Mucosa of rectum (tissue), 2 donors: ENCODE data around the gene SRP14.
"Not testable (repeated sequence)": the region's sequence is repeated elsewhere in the genome, so short reads cannot be mapped to it uniquely, and the experiment has no call there.

Experiments used
- H3K27ac ChIP-seq, 2 donors: one replicate each; pipeline ENCODE4 v1.7.0; 2013; ENCODE audit warnings: inconsistent platforms in 2 of 2, low read depth in 2 of 2, low read length in 2 of 2
- H3K27me3 ChIP-seq, 2 donors: one replicate each; pipeline ENCODE4 v1.7.0; 2013; ENCODE audit warnings: low read length in 2 of 2; ENCODE audit not compliant: control insufficient read depth in 2 of 2, insufficient read depth in 2 of 2
- H3K36me3 ChIP-seq, 2 donors: one replicate each; pipeline ENCODE4 v1.7.0; 2013; ENCODE audit warnings: low read length in 2 of 2; ENCODE audit not compliant: control insufficient read depth in 2 of 2, insufficient read depth in 2 of 2
- H3K4me1 ChIP-seq, 2 donors: one replicate each; pipeline ENCODE4 v1.7.0; 2013; ENCODE audit warnings: low read length in 2 of 2, mild to moderate bottlenecking in 1 of 2; ENCODE audit not compliant: control insufficient read depth in 2 of 2, insufficient read depth in 2 of 2
- H3K4me3 ChIP-seq, 2 donors: one replicate each; pipeline ENCODE4 v1.7.0; 2013; ENCODE audit warnings: low read length in 2 of 2
- H3K9ac ChIP-seq, 2 donors: one replicate each; pipeline ENCODE4 v1.7.0; 2013; ENCODE audit warnings: low read length in 2 of 2, low read depth in 1 of 2, mild to moderate bottlenecking in 1 of 2
- H3K9me3 ChIP-seq, 2 donors: one replicate each; pipeline ENCODE4 v1.7.0; 2013; ENCODE audit warnings: low read length in 2 of 2; ENCODE audit not compliant: control insufficient read depth in 2 of 2
- donor health status: healthy.
- donor health status: Normal muscosa, but diverticular disease.

The SRP14 gene

GRCh38 chr15:40079456-40079855 lies 40.5 kb upstream of the SRP14 start:
- no peak overlapping the region for H3K27ac ChIP-seq
- peaks cover 25 to 32% of the 10 kb centered on the region in 2 donors for H3K4me1 ChIP-seq
- no peaks in the 10 kb centered on the region for H3K36me3 ChIP-seq
- no peaks in the 10 kb centered on the region for H3K27me3 ChIP-seq
- no peak overlapping the region for H3K9ac ChIP-seq
- no peak overlapping the region for H3K4me3 ChIP-seq
- no peaks in the 10 kb centered on the region for H3K9me3 ChIP-seq

- no peak overlapping the region for H3K27ac ChIP-seq
- H3K4me3 ChIP-seq = no peak overlapping the region
- no peaks in the 10 kb centered on the region for H3K27me3 ChIP-seq
- H3K9ac ChIP-seq = no peak overlapping the region
- H3K4me1 ChIP-seq = peaks cover 4% of the 10 kb centered on the region in 2 donors
- no peaks in the 10 kb centered on the region for H3K36me3 ChIP-seq
- no peaks in the 10 kb centered on the region for H3K9me3 ChIP-seq
Measured at GRCh38 chr15:40075298-40076044, 36.5 kb upstream of the SRP14 start.

DNA sequence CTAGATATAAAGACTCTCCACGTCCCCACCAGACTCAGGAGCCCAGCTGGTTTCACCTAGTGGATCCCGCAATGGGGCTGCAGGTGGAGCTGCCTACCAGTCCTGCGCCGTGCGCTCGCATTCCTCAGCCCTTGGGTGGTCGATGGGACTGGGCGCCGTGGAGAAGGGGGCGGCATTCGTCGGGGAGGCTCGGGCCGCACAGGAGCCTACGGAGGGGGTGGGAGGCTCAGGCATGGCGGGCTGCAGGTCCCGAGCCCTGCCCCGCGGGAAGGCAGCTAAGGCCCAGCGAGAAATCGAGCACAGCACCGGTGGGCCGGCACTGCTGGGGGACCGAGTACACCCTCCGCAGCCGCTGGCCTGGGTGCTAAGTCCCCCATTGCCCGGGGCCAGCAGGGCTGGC lies 35.7 kb upstream of the SRP14 start:
- H3K4me3 ChIP-seq, H3K9ac ChIP-seq, H3K36me3 ChIP-seq, H3K4me1 ChIP-seq, H3K9me3 ChIP-seq, H3K27me3 ChIP-seq, H3K27ac ChIP-seq: not testable (repeated sequence)

GRCh38 chr15:40073716-40074490 lies 34.9 kb upstream of the SRP14 start:
- not testable (repeated sequence) for H3K4me3 ChIP-seq, H3K27ac ChIP-seq, H3K9me3 ChIP-seq, H3K9ac ChIP-seq, H3K27me3 ChIP-seq, H3K36me3 ChIP-seq
- H3K4me1 ChIP-seq = peaks cover 11 to 13% of the 10 kb centered on the region in 2 donors

DNA sequence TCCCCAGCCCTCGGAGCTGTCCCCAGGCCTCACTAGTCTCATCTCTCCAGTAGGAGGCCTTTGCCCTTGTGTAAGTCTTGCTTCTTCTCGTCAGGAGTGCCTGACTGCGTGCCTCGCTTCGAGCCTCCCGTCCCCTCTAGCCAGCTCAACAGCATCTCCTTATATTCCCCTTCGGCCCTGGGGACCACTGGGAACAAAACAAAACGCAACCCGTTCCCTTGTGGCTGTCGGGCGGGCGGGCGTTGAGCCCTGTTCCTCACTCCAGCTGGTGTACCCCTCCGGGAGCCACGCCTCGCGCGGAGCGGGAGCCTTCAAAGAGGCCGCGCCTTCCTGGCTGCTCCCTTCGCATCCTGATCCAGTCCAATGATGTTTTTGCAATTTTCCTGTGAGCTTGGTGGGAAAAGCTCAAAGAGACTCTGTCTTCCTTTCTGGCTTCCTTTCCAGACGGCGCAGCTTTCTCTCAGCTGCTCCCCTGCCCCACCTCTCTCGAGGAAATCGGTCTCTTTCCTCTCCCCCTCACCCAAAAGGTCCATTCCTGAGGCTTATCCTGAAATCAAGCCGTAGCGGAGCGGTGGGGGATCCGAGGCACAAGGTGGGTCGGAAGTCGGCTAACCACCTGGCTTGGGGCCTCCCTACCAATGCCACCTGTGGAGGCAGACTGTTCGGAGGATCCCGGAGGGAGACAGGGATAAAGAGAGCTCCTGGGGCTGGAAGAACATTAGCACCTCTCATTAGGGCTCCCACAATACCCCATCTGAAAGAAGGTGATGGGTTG lies 33.4 kb upstream of the SRP14 start:
- no peaks in the 10 kb centered on the region for H3K9me3 ChIP-seq
- no peak overlapping the region for H3K9ac ChIP-seq
- H3K36me3 ChIP-seq = no peaks in the 10 kb centered on the region
- peaks cover 14 to 19% of the 10 kb centered on the region in 2 donors for H3K4me1 ChIP-seq
- no peaks in the 10 kb centered on the region for H3K27me3 ChIP-seq
- H3K27ac ChIP-seq = no peak overlapping the region
- H3K4me3 ChIP-seq = peak overlapping the region in 1 of 2 donors; percentile 20

GRCh38 chr15:40070608-40071218 lies 31.7 kb upstream of the SRP14 start:
- Histone ChIP-seq H3K9ac (no peak overlapping the region), H3K36me3 (no peaks in the 10 kb centered on the region), H3K27ac (no peak overlapping the region), H3K4me1 (peaks cover 14 to 19% of the 10 kb centered on the region in 2 donors), H3K9me3 (no peaks in the 10 kb centered on the region), H3K27me3 (no peaks in the 10 kb centered on the region), H3K4me3 (no peak overlapping the region)

DNA sequence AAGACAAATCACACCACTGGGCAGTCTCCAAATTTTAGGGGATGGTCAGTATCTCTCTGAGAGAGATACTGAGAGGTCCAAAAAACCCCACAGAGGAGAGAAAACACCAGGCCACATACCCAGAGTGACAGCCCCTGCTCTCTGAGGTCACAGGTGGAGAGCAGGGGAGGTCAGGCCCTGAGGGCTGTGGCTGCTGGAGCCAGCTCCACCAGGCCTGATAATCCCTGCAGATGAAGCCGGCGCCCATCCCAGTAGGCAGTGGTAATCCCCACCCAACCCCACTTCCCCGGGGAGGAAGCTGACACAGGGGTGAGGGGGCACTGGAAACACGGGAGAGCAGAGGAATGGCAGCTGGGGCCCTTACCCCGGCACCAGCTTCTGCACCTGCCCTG lies 31.2 kb upstream of the SRP14 start:
- no peak overlapping the region for H3K4me3 ChIP-seq
- H3K36me3 ChIP-seq = no peaks in the 10 kb centered on the region
- H3K27ac ChIP-seq = no peak overlapping the region
- peaks cover 14 to 19% of the 10 kb centered on the region in 2 donors for H3K4me1 ChIP-seq
- H3K9me3 ChIP-seq = no peaks in the 10 kb centered on the region
- H3K27me3 ChIP-seq = no peaks in the 10 kb centered on the region
- H3K9ac ChIP-seq = no peak overlapping the region

- no peak overlapping the region for H3K4me3 ChIP-seq
- no peaks in the 10 kb centered on the region for H3K9me3 ChIP-seq
- peak overlapping the region; percentile 83 to 86 for H3K27ac ChIP-seq
- no peaks in the 10 kb centered on the region for H3K27me3 ChIP-seq
- peak overlapping the region; percentile 41 to 52 for H3K9ac ChIP-seq
- peaks cover 14 to 19% of the 10 kb centered on the region in 2 donors for H3K4me1 ChIP-seq
- H3K36me3 ChIP-seq = no peaks in the 10 kb centered on the region
Measured at GRCh38 chr15:40069178-40070165, 30.5 kb upstream of the SRP14 start.

- Histone ChIP-seq H3K4me3 (no peak overlapping the region), H3K27me3 (no peaks in the 10 kb centered on the region), H3K9me3 (no peaks in the 10 kb centered on the region), H3K9ac (no peak overlapping the region), H3K4me1 (peaks cover 14 to 22% of the 10 kb centered on the region in 2 donors), H3K27ac (no peak overlapping the region), H3K36me3 (no peaks in the 10 kb centered on the region)
Measured at GRCh38 chr15:40067921-40068624, 29.1 kb upstream of the SRP14 start.
